Smooth muscle cell (in vitro differentiated cells): Measurements from ENCODE around the gene TEX14. TPM values are rescaled to one million over a fixed set of nuclear protein-coding genes. Genes with fewer than 3 reads are reported as not detected.

Source experiments
- DNase-seq: peaks from one replicate; lab custom pipeline; 2025; ENCODE audit not compliant: unreplicated experiment; lab: John Stamatoyannopoulos, UW
- H2AFZ ChIP-seq: fragments of 200-600 bp; sonication (generic); 2 replicates; pipeline ENCODE4 v1.6.0; 2016; ENCODE audit warnings: antibody characterized with exemption, low read depth, mild to moderate bottlenecking
- H3F3A ChIP-seq: fragments of 200-600 bp; sonication (generic); 2 replicates; pipeline ENCODE4 v1.6.0; 2017; ENCODE audit warnings: antibody characterized with exemption, low read depth
- H3K27ac ChIP-seq: fragments of 200-600 bp; sonication (generic); 2 replicates; pipeline ENCODE4 v1.5.1; 2016; ENCODE audit warnings: low read depth, mild to moderate bottlenecking
- H3K27me3 ChIP-seq: fragments of 200-600 bp; sonication (generic); 2 replicates; pipeline ENCODE4 v1.6.1; 2016; ENCODE audit warnings: low read depth, mild to moderate bottlenecking
- H3K36me3 ChIP-seq: fragments of 200-600 bp; sonication (generic); 2 replicates; pipeline ENCODE4 v1.5.1; 2016; ENCODE audit warnings: low read depth
- H3K4me1 ChIP-seq: fragments of 200-600 bp; sonication (generic); 2 replicates; pipeline ENCODE4 v1.5.1; 2016; ENCODE audit warnings: low read depth
- H3K4me2 ChIP-seq: fragments of 200-600 bp; sonication (generic); 2 replicates; pipeline ENCODE4 v1.6.0; 2016; ENCODE audit warnings: mild to moderate bottlenecking
- H3K4me3 ChIP-seq: fragments of 200-600 bp; sonication (generic); 2 replicates; pipeline ENCODE4 v1.5.1; 2016; ENCODE audit warnings: mild to moderate bottlenecking
- H3K79me2 ChIP-seq: fragments of 200-600 bp; sonication (generic); 2 replicates; pipeline ENCODE4 v1.6.0; 2016; ENCODE audit warnings: low read depth, mild to moderate bottlenecking
- H3K9ac ChIP-seq: fragments of 200-600 bp; sonication (generic); 2 replicates; pipeline ENCODE4 v1.6.0; 2016; ENCODE audit warnings: low read depth
- H3K9me3 ChIP-seq: fragments of 200-600 bp; sonication (generic); replicated peaks from 2 replicates; pipeline ENCODE4 v1.5.1; 2016; ENCODE audit warnings: low read depth
- H4K20me1 ChIP-seq: fragments of 200-600 bp; sonication (generic); 2 replicates; pipeline ENCODE4 v1.6.0; 2016; ENCODE audit warnings: low read depth
- WGBS: methylation state at CpG from one replicate; pipeline ENCODE4 v1.1.7; 2016; ENCODE audit warnings: low lambda C conversion rate; 5-methylcytosine and 5-hydroxymethylcytosine counted together
- polyA plus RNA-seq: library from polyadenylated mRNA; unstranded; fragments of >200 nt; fragmentation: Nextera tagmentation; extraction: Ambion mirVana; gene quantifications from 2 replicates; pipeline ENCODE4 v1.2.1, GENCODE V29; 2016
- total RNA-seq: library from RNA; depleted of rRNA; stranded (reverse); fragments of >200 nt; gene quantifications from 2 replicates; pipeline ENCODE4 v1.2.3, GENCODE V29; 2014
- TF ChIP-seq, protein P1 (sequence below): fragments of 200-600 bp; sonication (generic); IDR thresholded peaks from 2 replicates; pipeline ENCODE4 v1.5.1; 2017; ENCODE audit warnings: borderline replicate concordance, mild to moderate bottlenecking, antibody characterized with exemption; ENCODE audit not compliant: insufficient read depth, poor library complexity, severe bottlenecking

The TEX14 gene
- total and polyA plus RNA-seq, 2 experiments from 2014 or later: 0.04 TPM; not detected in 1

DNA sequence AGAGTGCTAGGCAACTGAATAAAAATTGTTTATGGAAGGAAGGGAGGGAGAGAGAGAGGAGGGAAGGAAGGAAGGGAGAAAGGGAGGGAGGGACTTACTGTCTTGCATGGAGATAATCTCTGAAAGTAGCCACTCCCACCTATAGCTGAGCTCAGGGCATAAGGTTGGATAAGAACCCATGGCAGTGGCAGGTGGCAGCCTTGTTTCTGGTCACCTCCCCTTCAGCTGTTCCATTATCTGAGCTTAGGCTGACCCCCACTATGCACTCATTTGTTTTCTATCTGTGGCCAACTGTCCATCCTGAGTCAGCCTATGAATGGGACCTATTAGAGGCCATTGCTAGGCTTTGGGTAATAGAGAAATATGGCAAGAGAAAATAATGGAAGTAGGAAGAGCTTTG is 152.1 kb downstream of the TEX14 start:
- Histone ChIP-seq H3K4me3 (no peak overlapping the region), H3K27me3 (no peaks in the 10 kb centered on the region), H3K36me3 (no peaks in the 10 kb centered on the region), H3K79me2 (no peaks in the 10 kb centered on the region), H2AFZ (no peak overlapping the region), H3K9me3 (no peaks in the 10 kb centered on the region), H3F3A (no peaks in the 10 kb centered on the region), H4K20me1 (no peaks in the 10 kb centered on the region), H3K9ac (no peak overlapping the region), H3K27ac (no peak overlapping the region), H3K4me1 (no peaks in the 10 kb centered on the region), H3K4me2 (no peak overlapping the region)
- TF ChIP-seq, protein P1, sequence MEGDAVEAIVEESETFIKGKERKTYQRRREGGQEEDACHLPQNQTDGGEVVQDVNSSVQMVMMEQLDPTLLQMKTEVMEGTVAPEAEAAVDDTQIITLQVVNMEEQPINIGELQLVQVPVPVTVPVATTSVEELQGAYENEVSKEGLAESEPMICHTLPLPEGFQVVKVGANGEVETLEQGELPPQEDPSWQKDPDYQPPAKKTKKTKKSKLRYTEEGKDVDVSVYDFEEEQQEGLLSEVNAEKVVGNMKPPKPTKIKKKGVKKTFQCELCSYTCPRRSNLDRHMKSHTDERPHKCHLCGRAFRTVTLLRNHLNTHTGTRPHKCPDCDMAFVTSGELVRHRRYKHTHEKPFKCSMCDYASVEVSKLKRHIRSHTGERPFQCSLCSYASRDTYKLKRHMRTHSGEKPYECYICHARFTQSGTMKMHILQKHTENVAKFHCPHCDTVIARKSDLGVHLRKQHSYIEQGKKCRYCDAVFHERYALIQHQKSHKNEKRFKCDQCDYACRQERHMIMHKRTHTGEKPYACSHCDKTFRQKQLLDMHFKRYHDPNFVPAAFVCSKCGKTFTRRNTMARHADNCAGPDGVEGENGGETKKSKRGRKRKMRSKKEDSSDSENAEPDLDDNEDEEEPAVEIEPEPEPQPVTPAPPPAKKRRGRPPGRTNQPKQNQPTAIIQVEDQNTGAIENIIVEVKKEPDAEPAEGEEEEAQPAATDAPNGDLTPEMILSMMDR: no peak
- no peak for DNase-seq

DNA sequence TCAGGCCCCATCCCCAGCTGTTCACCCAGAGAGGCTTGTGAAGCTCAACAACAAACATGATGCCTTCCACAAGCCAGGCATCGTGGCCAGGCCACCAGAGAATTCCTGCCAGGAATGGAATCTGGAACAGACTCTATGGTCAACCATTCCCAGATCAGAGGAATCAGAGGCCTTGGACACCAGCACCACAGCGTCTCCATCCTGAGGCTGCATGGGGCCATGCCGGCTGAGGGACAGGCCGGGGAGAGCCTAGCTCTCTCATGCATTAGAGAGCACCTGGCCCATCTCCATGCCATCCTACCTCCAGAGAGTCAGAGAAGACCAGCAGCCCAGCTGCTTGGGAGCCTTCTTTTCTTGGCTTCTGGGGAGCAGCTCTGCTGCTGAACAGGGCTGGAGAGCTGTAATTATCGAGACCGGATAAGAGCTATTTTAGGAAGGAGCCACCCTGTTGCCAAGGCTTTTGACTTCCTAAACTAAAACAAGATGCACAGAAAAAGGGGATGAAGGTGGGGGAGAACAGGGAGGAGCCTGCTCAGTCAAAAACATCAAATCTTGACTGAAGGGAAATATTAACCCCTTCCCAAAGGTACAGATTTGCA is 152.9 kb downstream of the TEX14 start:
- H2AFZ ChIP-seq: no peak overlapping the region
- H3K27me3 ChIP-seq: no peaks in the 10 kb centered on the region
- WGBS: 86% methylated on average over 6 of the region's 6 CpGs
- no peak for DNase-seq
- H3K4me3 ChIP-seq: no peak overlapping the region
- no peaks in the 10 kb centered on the region for H3K4me1 ChIP-seq
- H4K20me1 ChIP-seq: no peaks in the 10 kb centered on the region
- no peaks in the 10 kb centered on the region for H3F3A ChIP-seq
- no peak overlapping the region for H3K27ac ChIP-seq
- TF ChIP-seq, protein P1: no peak
- no peaks in the 10 kb centered on the region for H3K79me2 ChIP-seq
- no peaks in the 10 kb centered on the region for H3K9me3 ChIP-seq
- H3K9ac ChIP-seq: no peak overlapping the region
- no peak overlapping the region for H3K4me2 ChIP-seq
- H3K36me3 ChIP-seq: no peaks in the 10 kb centered on the region

DNA sequence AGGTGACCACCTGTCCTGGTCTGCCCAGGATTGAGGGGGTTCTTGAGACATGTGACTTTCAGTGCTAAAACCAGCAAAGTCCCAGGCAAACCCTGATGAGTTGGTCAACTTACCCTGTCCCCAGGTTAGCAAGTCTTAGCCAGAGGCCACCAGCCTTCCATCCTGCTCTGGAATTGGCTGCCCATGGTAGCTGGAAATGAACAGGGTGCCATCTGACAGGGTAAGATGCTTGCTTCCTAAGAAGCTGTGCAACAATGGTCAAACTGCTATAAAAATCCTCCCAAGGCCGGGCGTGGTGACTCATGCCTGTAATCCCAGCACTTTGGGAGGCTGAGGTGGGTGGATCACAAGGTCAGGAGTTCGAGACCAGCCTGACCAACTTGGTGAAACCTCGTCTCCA is 154.6 kb downstream of the TEX14 start:
- Histone ChIP-seq H3K36me3 (no peaks in the 10 kb centered on the region), H3K4me2 (no peak overlapping the region), H3K4me1 (peaks cover 4% of the 10 kb centered on the region), H3K9me3 (no peaks in the 10 kb centered on the region), H3F3A (no peaks in the 10 kb centered on the region), H4K20me1 (no peaks in the 10 kb centered on the region), H3K79me2 (no peaks in the 10 kb centered on the region), H3K9ac (no peak overlapping the region), H3K27ac (no peak overlapping the region), H3K4me3 (no peak overlapping the region), H2AFZ (no peak overlapping the region), H3K27me3 (peaks cover 6% of the 10 kb centered on the region)
- TF ChIP-seq, protein P1: no peak
- 81% methylated on average over 4 of the region's 4 CpGs for WGBS
- DNase-seq: no peak

DNA sequence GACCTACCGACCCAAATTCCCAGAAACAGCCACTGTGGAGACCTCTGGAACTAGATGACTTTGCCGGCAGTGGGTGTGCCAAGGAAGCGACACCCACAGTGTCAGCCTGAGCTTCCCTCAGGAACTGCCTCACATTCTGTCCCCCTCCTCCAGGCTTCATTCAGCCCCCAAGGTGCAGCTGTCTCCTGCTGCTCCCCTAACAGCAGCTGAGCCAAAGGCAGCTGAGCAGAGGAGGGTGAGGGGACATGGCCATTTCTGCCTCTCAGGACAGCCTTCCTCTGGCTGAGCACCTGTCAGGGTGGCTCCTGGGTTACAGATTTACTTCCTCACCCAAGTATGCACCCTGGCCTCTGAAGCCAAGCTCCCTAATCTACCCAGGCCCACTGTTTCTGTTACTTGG is 155.3 kb downstream of the TEX14 start:
- Histone ChIP-seq H3K27ac (no peak overlapping the region), H3K4me1 (peaks cover 6% of the 10 kb centered on the region), H3K36me3 (no peaks in the 10 kb centered on the region), H3F3A (no peaks in the 10 kb centered on the region), H3K4me3 (no peak overlapping the region), H3K4me2 (no peak overlapping the region), H3K9me3 (no peaks in the 10 kb centered on the region), H2AFZ (no peak overlapping the region), H4K20me1 (no peaks in the 10 kb centered on the region), H3K27me3 (peaks cover 9% of the 10 kb centered on the region), H3K9ac (no peak overlapping the region), H3K79me2 (no peaks in the 10 kb centered on the region)
- DNase-seq: no peak
- WGBS: 94% methylated on average over 3 of the region's 3 CpGs
- TF ChIP-seq, protein P1: no peak
